DOHH2 (cell line): ENCODE results near the gene MTFR2.

Experiments used
- H3F3A ChIP-seq: fragments of 200-600 bp; sonication (generic), shearing (Covaris generic); 2 replicates; pipeline ENCODE4 v1.6.0; 2016; ENCODE audit warnings: antibody characterized with exemption, mild to moderate bottlenecking; ENCODE audit not compliant: control insufficient read depth, insufficient read depth
- H3K27ac ChIP-seq: fragments of 200-600 bp; sonication (generic); 2 replicates; pipeline ENCODE4 v1.5.1; 2014; ENCODE audit warnings: low read depth, mild to moderate bottlenecking, low read length, moderate library complexity
- H3K27me3 ChIP-seq: fragments of 200-600 bp; sonication (generic); 2 replicates; pipeline ENCODE4 v1.6.1; 2014; ENCODE audit warnings: mild to moderate bottlenecking, low read length, mixed read lengths; ENCODE audit not compliant: control insufficient read depth
- H3K36me3 ChIP-seq: fragments of 200-600 bp; sonication (generic); 2 replicates; pipeline ENCODE4 v1.6.1; 2014; ENCODE audit warnings: mild to moderate bottlenecking, low read length, moderate library complexity, mixed read lengths; ENCODE audit not compliant: control insufficient read depth
- H3K4me1 ChIP-seq: fragments of 200-600 bp; sonication (generic); 2 replicates; pipeline ENCODE4 v1.6.1; 2014; ENCODE audit warnings: mild to moderate bottlenecking, low read length, mixed read lengths; ENCODE audit not compliant: control insufficient read depth
- H3K4me2 ChIP-seq: fragments of 200-600 bp; sonication (generic); 2 replicates; pipeline ENCODE4 v1.6.0; 2014; ENCODE audit warnings: mild to moderate bottlenecking, low read length, moderate library complexity
- H3K4me3 ChIP-seq: fragments of 200-600 bp; sonication (generic); 2 replicates; pipeline ENCODE4 v1.5.1; 2014; ENCODE audit warnings: mild to moderate bottlenecking, low read length, mixed read lengths
- H3K79me2 ChIP-seq: fragments of 200-600 bp; sonication (generic); 2 replicates; pipeline ENCODE4 v1.6.1; 2014; ENCODE audit warnings: mild to moderate bottlenecking, low read length, mixed read lengths; ENCODE audit not compliant: control insufficient read depth
- H3K9me2 ChIP-seq: fragments of 200-600 bp; sonication (generic); replicated peaks from 2 replicates; pipeline ENCODE4 v1.6.1; 2014; ENCODE audit warnings: mild to moderate bottlenecking, low read length, mixed read lengths; ENCODE audit not compliant: control insufficient read depth
- H3K9me3 ChIP-seq: fragments of 200-600 bp; sonication (generic); 2 replicates; pipeline ENCODE4 v1.6.1; 2014; ENCODE audit warnings: antibody characterized with exemption, low read length, mixed read lengths; ENCODE audit not compliant: control insufficient read depth, insufficient read depth
- H4K20me1 ChIP-seq: fragments of 200-600 bp; sonication (generic); 2 replicates; pipeline ENCODE4 v1.6.0; 2014; ENCODE audit warnings: low read depth, mild to moderate bottlenecking, antibody characterized with exemption, low read length, moderate library complexity; ENCODE audit not compliant: control insufficient read depth, insufficient read depth
- CTCF ChIP-seq: fragments of 200-600 bp; sonication (generic); IDR thresholded peaks from one replicate; pipeline ENCODE4 v1.5.1; 2014; ENCODE audit warnings: antibody characterized with exemption, mild to moderate bottlenecking, low read depth, low read length; ENCODE audit not compliant: poor library complexity, severe bottlenecking
- EZH2phosphoT487 ChIP-seq: fragments of 200-600 bp; sonication (generic); IDR thresholded peaks from 2 replicates; pipeline ENCODE4 v1.6.1; 2017; ENCODE audit warnings: borderline replicate concordance, mild to moderate bottlenecking, antibody characterized with exemption, low read length, moderate library complexity, mixed read lengths

MTFR2 gene

GRCh38 chr6:136208783-136209182 lies 41.3 kb downstream of the MTFR2 start:
- Histone ChIP-seq H3F3A (no peaks in the 10 kb centered on the region), H3K9me2 (no peaks in the 10 kb centered on the region; the same call in 1 of the 2 replicates), H3K27me3 (no peaks in the 10 kb centered on the region), H3K4me3 (no peak overlapping the region), H3K27ac (no peak overlapping the region), H3K79me2 (no peaks in the 10 kb centered on the region), H3K4me1 (no peaks in the 10 kb centered on the region), H4K20me1 (no peaks in the 10 kb centered on the region), H3K4me2 (no peak overlapping the region), H3K36me3 (no peaks in the 10 kb centered on the region), H3K9me3 (no peaks in the 10 kb centered on the region)
- TF ChIP-seq EZH2phosphoT487 (no peak), CTCF (peak; percentile 28)

GRCh38 chr6:136201732-136202131 lies 48.4 kb downstream of the MTFR2 start:
- H3K4me3 ChIP-seq: no peak overlapping the region
- no peaks in the 10 kb centered on the region for H3K36me3 ChIP-seq
- no peaks in the 10 kb centered on the region for H3K9me2 ChIP-seq
- no peaks in the 10 kb centered on the region for H3K27me3 ChIP-seq
- H3F3A ChIP-seq: no peaks in the 10 kb centered on the region
- no peaks in the 10 kb centered on the region for H3K9me3 ChIP-seq
- TF ChIP-seq EZH2phosphoT487 (no peak), CTCF (no peak)
- H3K27ac ChIP-seq: no peak overlapping the region
- no peak overlapping the region for H3K4me2 ChIP-seq
- no peaks in the 10 kb centered on the region for H4K20me1 ChIP-seq
- no peaks in the 10 kb centered on the region for H3K4me1 ChIP-seq
- no peaks in the 10 kb centered on the region for H3K79me2 ChIP-seq

- Histone ChIP-seq H3K4me2 (no peak overlapping the region), H3K36me3 (no peaks in the 10 kb centered on the region), H4K20me1 (no peaks in the 10 kb centered on the region), H3K27me3 (no peaks in the 10 kb centered on the region; the same call in 1 of the 2 replicates), H3K79me2 (no peaks in the 10 kb centered on the region), H3K9me3 (no peaks in the 10 kb centered on the region), H3K9me2 (no peaks in the 10 kb centered on the region), H3K4me3 (no peak overlapping the region), H3K27ac (no peak overlapping the region), H3K4me1 (no peaks in the 10 kb centered on the region), H3F3A (no peaks in the 10 kb centered on the region)
- TF ChIP-seq EZH2phosphoT487 (no peak), CTCF (no peak)
These were observed 57.2 kb downstream of the MTFR2 start for GRCh38 chr6:136192902-136193301.
